HEK293 (cell line): ENCODE data around the gene HS3ST1.

ENCODE experiments used
- ZBTB21 ChIP-seq: fragments of 450-650 bp; formaldehyde crosslinking; IDR thresholded peaks from 2 replicates; pipeline ENCODE4 v1.5.1; 2017; ENCODE audit warnings: missing biosample characterization, missing genetic modification characterization
- ZNF274 ChIP-seq, 2 experiments: fragments of 200-500 bp in 1 of 2; fragments of 450-650 bp in 1 of 2; sonication (Bioruptor generic) in 1 of 2; formaldehyde crosslinking in 1 of 2; IDR thresholded peaks; 2 replicates each; pipeline versions ENCODE4 v1.5.1 to v1.6.1; 2014 to 2016; ENCODE audit warnings: borderline replicate concordance in 1 of 2, inconsistent platforms in 1 of 2, low read length in 1 of 2, missing biosample characterization in 1 of 2, missing genetic modification characterization in 1 of 2
- TF ChIP-seq, protein P1 (sequence below): fragments of 450-650 bp; formaldehyde crosslinking; IDR thresholded peaks from 2 replicates; pipeline ENCODE4 v1.5.1; 2016; ENCODE audit warnings: missing biosample characterization, missing genetic modification characterization
- TF ChIP-seq, protein P2 (sequence below): fragments of 450-650 bp; formaldehyde crosslinking; IDR thresholded peaks from 2 replicates; pipeline ENCODE4 v1.5.1; 2016; ENCODE audit warnings: missing biosample characterization, missing genetic modification characterization, low read depth
- TF ChIP-seq, protein P3 (sequence below): fragments of 450-650 bp; formaldehyde crosslinking; IDR thresholded peaks from 2 replicates; pipeline ENCODE4 v1.5.1; 2016; ENCODE audit warnings: missing biosample characterization, missing genetic modification characterization
- TF ChIP-seq, protein P4 (sequence below): IDR thresholded peaks from 2 replicates; pipeline ENCODE4 v1.6.1; 2011; ENCODE audit warnings: mild to moderate bottlenecking, low read depth, low read length, borderline replicate concordance

DNA sequence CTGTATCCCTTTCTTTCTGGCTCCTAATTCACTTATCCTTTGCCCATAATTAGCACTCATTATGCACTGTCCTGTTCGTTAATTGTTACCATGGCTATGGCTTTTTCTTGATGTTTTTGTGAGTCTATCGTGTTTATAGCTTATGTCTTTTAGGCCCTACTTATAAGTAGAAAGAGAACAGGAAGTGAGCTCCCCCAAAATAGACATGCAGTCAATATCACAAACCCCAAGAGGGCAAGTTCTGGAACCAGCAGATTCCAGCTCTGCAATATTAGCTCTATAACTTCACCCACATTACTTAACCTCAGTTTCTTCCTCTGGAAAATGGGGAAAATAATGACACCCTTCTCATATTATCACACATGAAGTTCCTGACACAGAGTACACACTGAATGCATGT, 7.4 kb upstream of the HS3ST1 start:
- TF ChIP-seq, protein P1, sequence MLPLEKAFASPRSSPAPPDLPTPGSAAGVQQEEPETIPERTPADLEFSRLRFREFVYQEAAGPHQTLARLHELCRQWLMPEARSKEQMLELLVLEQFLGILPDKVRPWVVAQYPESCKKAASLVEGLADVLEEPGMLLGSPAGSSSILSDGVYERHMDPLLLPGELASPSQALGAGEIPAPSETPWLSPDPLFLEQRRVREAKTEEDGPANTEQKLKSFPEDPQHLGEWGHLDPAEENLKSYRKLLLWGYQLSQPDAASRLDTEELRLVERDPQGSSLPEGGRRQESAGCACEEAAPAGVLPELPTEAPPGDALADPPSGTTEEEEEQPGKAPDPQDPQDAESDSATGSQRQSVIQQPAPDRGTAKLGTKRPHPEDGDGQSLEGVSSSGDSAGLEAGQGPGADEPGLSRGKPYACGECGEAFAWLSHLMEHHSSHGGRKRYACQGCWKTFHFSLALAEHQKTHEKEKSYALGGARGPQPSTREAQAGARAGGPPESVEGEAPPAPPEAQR (tag by site-specific recombination): no peak
- TF ChIP-seq, protein P2, sequence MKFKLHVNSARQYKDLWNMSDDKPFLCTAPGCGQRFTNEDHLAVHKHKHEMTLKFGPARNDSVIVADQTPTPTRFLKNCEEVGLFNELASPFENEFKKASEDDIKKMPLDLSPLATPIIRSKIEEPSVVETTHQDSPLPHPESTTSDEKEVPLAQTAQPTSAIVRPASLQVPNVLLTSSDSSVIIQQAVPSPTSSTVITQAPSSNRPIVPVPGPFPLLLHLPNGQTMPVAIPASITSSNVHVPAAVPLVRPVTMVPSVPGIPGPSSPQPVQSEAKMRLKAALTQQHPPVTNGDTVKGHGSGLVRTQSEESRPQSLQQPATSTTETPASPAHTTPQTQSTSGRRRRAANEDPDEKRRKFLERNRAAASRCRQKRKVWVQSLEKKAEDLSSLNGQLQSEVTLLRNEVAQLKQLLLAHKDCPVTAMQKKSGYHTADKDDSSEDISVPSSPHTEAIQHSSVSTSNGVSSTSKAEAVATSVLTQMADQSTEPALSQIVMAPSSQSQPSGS: no peak
- TF ChIP-seq, protein P3, sequence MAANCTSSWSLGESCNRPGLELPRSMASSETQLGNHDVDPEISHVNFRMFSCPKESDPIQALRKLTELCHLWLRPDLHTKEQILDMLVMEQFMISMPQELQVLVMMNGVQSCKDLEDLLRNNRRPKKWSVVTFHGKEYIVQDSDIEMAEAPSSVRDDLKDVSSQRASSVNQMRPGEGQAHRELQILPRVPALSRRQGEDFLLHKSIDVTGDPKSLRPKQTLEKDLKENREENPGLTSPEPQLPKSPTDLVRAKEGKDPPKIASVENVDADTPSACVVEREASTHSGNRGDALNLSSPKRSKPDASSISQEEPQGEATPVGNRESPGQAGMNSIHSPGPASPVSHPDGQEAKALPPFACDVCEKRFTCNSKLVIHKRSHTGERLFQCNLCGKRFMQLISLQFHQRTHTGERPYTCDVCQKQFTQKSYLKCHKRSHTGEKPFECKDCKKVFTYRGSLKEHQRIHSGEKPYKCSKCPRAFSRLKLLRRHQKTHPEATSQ (tag by site-specific recombination): no peak
- TF ChIP-seq ZBTB21 (tag by site-specific recombination) (no peak), ZNF274 (IDR thresholded peaks at IDR 0.05; ENCODE audit: low read length) (no peak), ZNF274 (tag by site-specific recombination; IDR thresholded peaks at IDR 0.05; ENCODE audit: borderline replicate concordance) (no peak)
- TF ChIP-seq, protein P4, sequence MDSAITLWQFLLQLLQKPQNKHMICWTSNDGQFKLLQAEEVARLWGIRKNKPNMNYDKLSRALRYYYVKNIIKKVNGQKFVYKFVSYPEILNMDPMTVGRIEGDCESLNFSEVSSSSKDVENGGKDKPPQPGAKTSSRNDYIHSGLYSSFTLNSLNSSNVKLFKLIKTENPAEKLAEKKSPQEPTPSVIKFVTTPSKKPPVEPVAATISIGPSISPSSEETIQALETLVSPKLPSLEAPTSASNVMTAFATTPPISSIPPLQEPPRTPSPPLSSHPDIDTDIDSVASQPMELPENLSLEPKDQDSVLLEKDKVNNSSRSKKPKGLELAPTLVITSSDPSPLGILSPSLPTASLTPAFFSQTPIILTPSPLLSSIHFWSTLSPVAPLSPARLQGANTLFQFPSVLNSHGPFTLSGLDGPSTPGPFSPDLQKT: no peak
